Peyer's patch (tissue), 4 donors: ENCODE data around the gene SMAP2.

Source experiments
- POLR2A ChIP-seq, 2 donors: fragments of 450-650 bp; IDR thresholded peaks; one replicate each; pipeline ENCODE4 v1.5.1; 2017; ENCODE audit warnings: antibody characterized with exemption in 2 of 2, mild to moderate bottlenecking in 2 of 2, moderate library complexity in 2 of 2
- TF ChIP-seq, protein P1 (sequence below), 6 experiments: fragments of 450-650 bp in 4 of 6; fragments of 200-600 bp in 2 of 6; sonication (generic) in 1 of 6; IDR thresholded peaks; one replicate each; pipeline ENCODE4 v1.5.1; 2017 to 2019; ENCODE audit warnings: antibody characterized with exemption in 6 of 6, mild to moderate bottlenecking in 3 of 6, moderate library complexity in 1 of 6

DNA sequence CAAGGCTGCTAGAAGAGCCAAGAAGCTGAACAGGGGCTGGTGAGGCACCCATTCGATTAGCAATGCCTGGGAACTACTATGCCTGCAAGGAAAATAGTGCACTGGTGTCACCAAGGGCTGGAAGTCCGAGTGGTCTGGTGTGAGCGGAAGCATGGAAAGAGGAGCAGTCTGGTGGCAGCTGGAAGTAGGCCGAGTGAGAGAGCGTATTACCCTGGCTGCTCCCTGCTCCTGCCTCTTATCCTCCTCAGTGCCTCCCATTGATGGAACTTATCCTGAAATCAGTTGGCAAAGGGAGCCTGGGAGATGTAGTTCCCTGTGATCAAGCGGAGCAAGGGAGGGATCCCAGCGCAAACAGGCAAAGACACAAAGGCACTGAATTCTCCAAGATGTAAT, 9.6 kb downstream of the SMAP2 start:
- TF ChIP-seq, protein P1, sequence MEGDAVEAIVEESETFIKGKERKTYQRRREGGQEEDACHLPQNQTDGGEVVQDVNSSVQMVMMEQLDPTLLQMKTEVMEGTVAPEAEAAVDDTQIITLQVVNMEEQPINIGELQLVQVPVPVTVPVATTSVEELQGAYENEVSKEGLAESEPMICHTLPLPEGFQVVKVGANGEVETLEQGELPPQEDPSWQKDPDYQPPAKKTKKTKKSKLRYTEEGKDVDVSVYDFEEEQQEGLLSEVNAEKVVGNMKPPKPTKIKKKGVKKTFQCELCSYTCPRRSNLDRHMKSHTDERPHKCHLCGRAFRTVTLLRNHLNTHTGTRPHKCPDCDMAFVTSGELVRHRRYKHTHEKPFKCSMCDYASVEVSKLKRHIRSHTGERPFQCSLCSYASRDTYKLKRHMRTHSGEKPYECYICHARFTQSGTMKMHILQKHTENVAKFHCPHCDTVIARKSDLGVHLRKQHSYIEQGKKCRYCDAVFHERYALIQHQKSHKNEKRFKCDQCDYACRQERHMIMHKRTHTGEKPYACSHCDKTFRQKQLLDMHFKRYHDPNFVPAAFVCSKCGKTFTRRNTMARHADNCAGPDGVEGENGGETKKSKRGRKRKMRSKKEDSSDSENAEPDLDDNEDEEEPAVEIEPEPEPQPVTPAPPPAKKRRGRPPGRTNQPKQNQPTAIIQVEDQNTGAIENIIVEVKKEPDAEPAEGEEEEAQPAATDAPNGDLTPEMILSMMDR (IDR thresholded peaks at IDR 0.05), result no peak
- TF ChIP-seq POLR2A (IDR thresholded peaks at IDR 0.05), result no peak
